BLaER1 treated with 17β-estradiol and CSF1 and Interleukin-3, amounts not matched to agents 10 nM and 100 nM (cell line): ENCODE results near the gene RUNX3.

ENCODE experiments used
- H3K27ac ChIP-seq, 11 experiments: shearing (Covaris generic); formaldehyde crosslinking; 2 replicates each; pipeline ENCODE4 v1.8.1; 2022
- H3K27me3 ChIP-seq, 11 experiments: shearing (Covaris generic); formaldehyde crosslinking; 2 replicates each; pipeline ENCODE4 v1.8.1; 2022
- H3K36me3 ChIP-seq, 11 experiments: shearing (Covaris generic); formaldehyde crosslinking; 2 replicates each; pipeline ENCODE4 v1.8.1; 2022
- H3K4me1 ChIP-seq, 10 experiments: shearing (Covaris generic); formaldehyde crosslinking; 2 replicates each; pipeline ENCODE4 v1.8.1; 2022
- H3K4me2 ChIP-seq, 11 experiments: shearing (Covaris generic); formaldehyde crosslinking; 2 replicates each; pipeline ENCODE4 v1.8.1; 2022
- H3K4me3 ChIP-seq, 10 experiments: shearing (Covaris generic); formaldehyde crosslinking; 2 replicates each; pipeline ENCODE4 v1.8.1; 2022
- H3K9ac ChIP-seq, 11 experiments: shearing (Covaris generic); formaldehyde crosslinking; 2 replicates each; pipeline ENCODE4 v1.8.1; 2022
- H3K9me3 ChIP-seq, 11 experiments: shearing (Covaris generic); formaldehyde crosslinking; replicated peaks in 1 of 11; 2 replicates each; pipeline ENCODE4 v1.8.1; 2022
- H4K20me1 ChIP-seq, 11 experiments: shearing (Covaris generic); formaldehyde crosslinking; 2 replicates each; pipeline ENCODE4 v1.8.1; 2022
- Cebpa-rat ChIP-seq, 11 experiments: shearing (Covaris generic); IDR thresholded peaks; 2 replicates each; pipeline ENCODE4 v1.8.1; 2022

The RUNX3 gene

GRCh38 chr1:24868016-24868875 lies 61.8 kb downstream of the RUNX3 start:
- Histone ChIP-seq H3K9ac (no peak overlapping the region), H3K4me1 (peaks cover 34 to 83% (median 52%) of the 10 kb centered on the region in 10 experiments), H3K9me3 (no peaks in the 10 kb centered on the region)

DNA sequence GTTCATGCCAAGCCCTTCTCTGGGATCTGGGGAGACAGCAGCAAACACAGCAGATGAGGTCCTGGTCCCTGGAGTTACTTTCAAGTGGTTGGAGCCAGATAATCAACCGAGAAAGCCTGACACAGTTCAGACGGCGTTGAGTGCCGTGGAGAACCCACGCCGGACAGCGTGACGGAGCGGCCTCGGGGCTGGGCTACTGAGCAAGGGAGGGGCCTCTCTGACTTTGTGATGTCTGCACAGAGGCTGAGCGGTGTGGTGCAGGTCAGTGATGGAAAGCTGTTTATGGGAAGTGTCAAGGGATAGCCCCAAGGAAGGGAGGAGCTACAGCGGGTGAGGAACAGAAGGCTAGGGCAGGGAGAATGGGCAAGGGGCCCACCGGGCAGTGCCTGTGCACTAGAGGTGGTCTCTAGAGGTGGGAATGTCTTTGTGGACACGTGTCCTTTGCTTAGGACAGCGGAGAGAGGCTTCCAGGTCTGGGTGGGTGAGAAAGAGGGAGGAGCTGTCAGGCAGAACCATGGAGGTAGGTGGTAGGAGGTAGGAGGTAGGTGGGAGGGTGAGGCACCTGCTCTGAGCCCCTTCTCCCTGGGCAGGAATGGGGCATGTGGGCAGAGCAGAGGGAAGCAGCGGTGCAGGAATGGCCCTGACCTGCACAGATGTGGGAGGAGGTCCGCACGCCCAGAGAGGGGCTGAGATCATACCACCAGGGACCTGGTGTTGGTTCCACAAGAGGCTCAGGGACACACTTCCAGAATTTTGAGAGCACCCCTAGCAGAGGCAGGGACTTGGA lies 62.8 kb downstream of the RUNX3 start:
- H3K36me3 ChIP-seq, result no peaks in the 10 kb centered on the region
- no peak overlapping the region for H3K4me3 ChIP-seq
- no peak overlapping the region for H3K9ac ChIP-seq
- no peaks in the 10 kb centered on the region for H4K20me1 ChIP-seq
- H3K4me1 ChIP-seq, result peaks cover 27 to 76% (median 43%) of the 10 kb centered on the region in 10 experiments
- no peaks in the 10 kb centered on the region for H3K9me3 ChIP-seq
- H3K27me3 ChIP-seq, result peaks cover 0 to 14% (median 0%) of the 10 kb centered on the region in 11 experiments; a peak in 3 of 22 replicates
- H3K4me2 ChIP-seq, result peak overlapping the region in 2 of 11 experiments; percentile 4 to 18; a peak in 3 of 22 replicates
- TF ChIP-seq Cebpa-rat (IDR thresholded peaks at IDR 0.05), result no peak
- H3K27ac ChIP-seq, result no peak overlapping the region

More at GRCh38 chr1:24868016-24868875, 61.8 kb downstream of the RUNX3 start:
- H3K36me3 ChIP-seq, result no peaks in the 10 kb centered on the region
- no peak for TF ChIP-seq Cebpa-rat (IDR thresholded peaks at IDR 0.05)
- peaks cover 0 to 14% (median 0%) of the 10 kb centered on the region in 11 experiments; a peak in 3 of 22 replicates for H3K27me3 ChIP-seq
- peak overlapping the region in 3 of 11 experiments; percentile 13 to 31 (median 24); a peak in 2 of 22 replicates for H3K4me2 ChIP-seq
- H3K27ac ChIP-seq, result no peak overlapping the region
- no peaks in the 10 kb centered on the region for H4K20me1 ChIP-seq
- no peak overlapping the region for H3K4me3 ChIP-seq

GRCh38 chr1:24866211-24867083 lies 63.6 kb downstream of the RUNX3 start:
- Histone ChIP-seq H3K36me3 (no peaks in the 10 kb centered on the region), H3K9me3 (no peaks in the 10 kb centered on the region), H3K4me3 (no peak overlapping the region), H3K4me1 (peaks cover 21 to 68% (median 35%) of the 10 kb centered on the region in 10 experiments), H3K27ac (no peak overlapping the region), H3K9ac (no peak overlapping the region), H3K4me2 (peak overlapping the region in 4 of 11 experiments; percentile 5 to 39 (median 16); a peak in 4 of 22 replicates), H3K27me3 (peaks cover 0 to 14% (median 0%) of the 10 kb centered on the region in 11 experiments; a peak in 3 of 22 replicates), H4K20me1 (no peaks in the 10 kb centered on the region)
- TF ChIP-seq Cebpa-rat (IDR thresholded peaks at IDR 0.05), result no peak

GRCh38 chr1:24865587-24865986 lies 64.5 kb downstream of the RUNX3 start:
- no peak overlapping the region for H3K27ac ChIP-seq
- H3K36me3 ChIP-seq, result no peaks in the 10 kb centered on the region
- peaks cover 12 to 59% (median 26%) of the 10 kb centered on the region in 10 experiments for H3K4me1 ChIP-seq

GRCh38 chr1:24865168-24865567 lies 64.9 kb downstream of the RUNX3 start:
- Histone ChIP-seq H3K27ac (no peak overlapping the region), H3K27me3 (peaks cover 0 to 14% (median 0%) of the 10 kb centered on the region in 11 experiments; a peak in 3 of 22 replicates), H3K9me3 (no peaks in the 10 kb centered on the region), H3K4me3 (no peak overlapping the region), H3K36me3 (no peaks in the 10 kb centered on the region), H3K9ac (no peak overlapping the region), H4K20me1 (no peaks in the 10 kb centered on the region), H3K4me2 (peak overlapping the region in 2 of 11 experiments; percentile 57 to 67; a peak in 3 of 22 replicates), H3K4me1 (peaks cover 8 to 55% (median 22%) of the 10 kb centered on the region in 10 experiments)
- TF ChIP-seq Cebpa-rat (IDR thresholded peaks at IDR 0.05), result no peak

More at GRCh38 chr1:24865587-24865986, 64.5 kb downstream of the RUNX3 start:
- Histone ChIP-seq H3K27me3 (peaks cover 0 to 14% (median 0%) of the 10 kb centered on the region in 11 experiments; a peak in 3 of 22 replicates), H3K9ac (no peak overlapping the region), H3K9me3 (no peaks in the 10 kb centered on the region), H4K20me1 (no peaks in the 10 kb centered on the region), H3K4me2 (no peak overlapping the region), H3K4me3 (no peak overlapping the region)
- TF ChIP-seq Cebpa-rat (IDR thresholded peaks at IDR 0.05), result no peak

DNA sequence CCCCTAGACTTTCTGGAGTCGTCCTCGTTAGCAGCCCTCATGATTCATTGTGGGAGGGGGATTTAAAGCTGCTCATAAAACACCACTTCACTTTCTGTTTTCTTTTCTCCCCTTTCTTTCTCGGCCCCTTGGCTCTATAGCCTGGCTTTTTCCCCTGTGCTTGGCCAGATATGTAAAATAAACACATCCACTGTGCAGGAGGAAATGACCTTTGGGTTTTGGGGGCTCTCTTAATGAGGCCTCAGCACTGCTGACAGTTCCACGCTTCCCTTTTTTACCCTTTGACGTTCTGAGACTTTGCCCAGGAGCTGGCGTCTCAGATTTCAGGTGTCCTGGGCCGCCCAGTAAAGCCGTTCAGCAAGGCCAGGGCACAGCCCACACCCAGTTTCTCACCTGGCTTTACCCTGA lies 65.7 kb downstream of the RUNX3 start:
- H3K4me2 ChIP-seq, result peak overlapping the region in 9 of 11 experiments; percentile 0 to 67 (median 53); a peak in 13 of 22 replicates
- H3K9ac ChIP-seq, result no peak overlapping the region; a peak in 1 of 22 replicates
- H3K9me3 ChIP-seq, result no peaks in the 10 kb centered on the region
- H3K4me1 ChIP-seq, result peaks cover 0 to 47% (median 14%) of the 10 kb centered on the region in 10 experiments; a peak in 17 of 20 replicates
- H3K27me3 ChIP-seq, result peaks cover 0 to 14% (median 0%) of the 10 kb centered on the region in 11 experiments; a peak in 3 of 22 replicates
- TF ChIP-seq Cebpa-rat (IDR thresholded peaks at IDR 0.05), result no peak
- no peaks in the 10 kb centered on the region for H3K36me3 ChIP-seq
- 0 out of 22 replicates have a peak overlapping the region, but pooled peaks of 1 of the 11 experiments have one; percentile 32 for H3K27ac ChIP-seq
- no peaks in the 10 kb centered on the region for H4K20me1 ChIP-seq
- no peak overlapping the region for H3K4me3 ChIP-seq

- peak overlapping the region in 2 of 11 experiments; percentile 53 to 57; a peak in 3 of 22 replicates for H3K4me2 ChIP-seq
- TF ChIP-seq Cebpa-rat (IDR thresholded peaks at IDR 0.05), result no peak
Measured at GRCh38 chr1:24862775-24863483, 67.1 kb downstream of the RUNX3 start.

More at GRCh38 chr1:24862775-24863483, 67.1 kb downstream of the RUNX3 start:
- Histone ChIP-seq H3K27me3 (0 out of 22 replicates have a peak, but pooled peaks cover 0 to 5% (median 0%) of the 10 kb centered on the region in 11 experiments), H4K20me1 (no peaks in the 10 kb centered on the region), H3K36me3 (no peaks in the 10 kb centered on the region), H3K27ac (peak overlapping the region in 2 of 11 experiments; percentile 6 to 41; a peak in 1 of 22 replicates), H3K9me3 (no peaks in the 10 kb centered on the region), H3K9ac (no peak overlapping the region), H3K4me3 (no peak overlapping the region), H3K4me1 (peaks cover 0 to 34% (median 14%) of the 10 kb centered on the region in 10 experiments; a peak in 14 of 20 replicates)
